Adrenal gland (tissue), 12 donors: ENCODE data around the gene TMEM184A. TPM values are rescaled to one million over a fixed set of nuclear protein-coding genes. Genes with fewer than 3 reads are reported as not detected.

ENCODE experiments used
- DNase-seq, 7 donors: peaks; one replicate each; pipeline ENCODE4 v3.0.0-alpha.2; 2019 to 2020
- H3K27ac ChIP-seq, 5 donors: fragments of 200-600 bp; sonication (generic) in 4 of 5; 1 replicate in 3 of 5; 2 replicates in 2 of 5; pipeline versions ENCODE4 v1.5.1 to v1.8.0; 2016 to 2020; ENCODE audit warnings: mild to moderate bottlenecking in 1 of 5
- H3K27me3 ChIP-seq: fragments of 200-600 bp; 2 replicates; pipeline ENCODE4 v1.8.0; 2021
- H3K36me3 ChIP-seq, 2 donors: fragments of 200-600 bp; replicated peaks in 1 of 2; 1 replicate in 1 of 2; 2 replicates in 1 of 2; pipeline versions ENCODE4 v1.5.1 to v1.8.0; 2018 to 2022
- H3K4me1 ChIP-seq, 2 donors: fragments of 200-600 bp; replicated peaks in 1 of 2; 1 replicate in 1 of 2; 2 replicates in 1 of 2; pipeline versions ENCODE4 v1.5.1 to v1.8.0; 2018 to 2021
- H3K4me3 ChIP-seq, 4 donors: fragments of 200-600 bp; sonication (generic) in 3 of 4; one replicate each; pipeline ENCODE4 v1.5.1; 2016 to 2018
- H3K9me3 ChIP-seq, 3 donors: fragments of 200-600 bp; sonication (generic) in 1 of 3; replicated peaks in 1 of 3; 1 replicate in 2 of 3; 2 replicates in 1 of 3; pipeline versions ENCODE4 v1.5.1 to v1.8.0; 2016 to 2021
- POLR2A ChIP-seq, 2 donors: fragments of 450-650 bp; IDR thresholded peaks; one replicate each; pipeline ENCODE4 v1.6.1; 2017; ENCODE audit warnings: antibody characterized with exemption in 2 of 2, mild to moderate bottlenecking in 2 of 2, moderate library complexity in 1 of 2
- WGBS, 4 donors: extraction: QIAGEN DNeasy Blood & Tissue Kit in 2 of 4; methylation state at CpG; one replicate each; pipeline versions ENCODE4 v1.1.5 to v1.1.7; 2013 to 2017; 5-methylcytosine and 5-hydroxymethylcytosine counted together
- intact Hi-C, 2 donors: fragments of 100-400 bp; cut with DNase I; formaldehyde crosslinking; loops; one replicate each; pipeline versions ENCODE4 v1.14.1 to v1.15.0; 2022 to 2023
- polyA plus RNA-seq, 3 donors: library from polyadenylated mRNA; stranded (reverse); fragments of 200-250 nt in 2 of 3; fragments of 350-450 nt in 1 of 3; fragmentation: Illumina TruSeq in 1 of 3; extraction: RNeasy Lipid Tissue Mini Kit (QIAGEN cat#74804) in 1 of 3; gene quantifications; one replicate each; pipeline ENCODE4 v1.2.3, GENCODE V29; 2013 to 2014
- total RNA-seq, 9 donors: library from RNA; depleted of rRNA in 4 of 9; stranded (reverse); fragments of >200 nt in 4 of 9; fragments of 120-200 nt in 1 of 9; fragmentation: NEBNext Ultra II Directional in 1 of 9; extraction: Animal tissue kit (Norgen Biotek cat#: 25700) in 1 of 9; gene quantifications; one replicate each; pipeline versions ENCODE4 v1.1.0 to v1.2.4, GENCODE V29; 2013 to 2023
- TF ChIP-seq, protein P1 (sequence below), 6 experiments: fragments of 450-650 bp in 4 of 6; fragments of 200-600 bp in 2 of 6; sonication (generic) in 1 of 6; IDR thresholded peaks; 1 replicate in 5 of 6; 2 replicates in 1 of 6; pipeline versions ENCODE4 v1.5.1 to v1.8.0; 2016 to 2021; ENCODE audit warnings: antibody characterized with exemption in 6 of 6, mild to moderate bottlenecking in 2 of 6, moderate library complexity in 1 of 6
- donor health status: healthy with polysubstance abuse.
- donor health status: Bipolar disorder and iron deficiency.
- donor health status: DM: yes; HTN: yes; CAD: no.
- donor health status: DM: no; HTN: no; CAD: no.
- donor health status: DM: no; HTN: no; CAD: no.
- donor health status: DM: yes; HTN: yes; CAD: no.

Gene TMEM184A
- total and polyA plus RNA-seq, 12 donors = 0.06 to 2.1 (median 0.79) TPM; not detected in 2

DNA sequence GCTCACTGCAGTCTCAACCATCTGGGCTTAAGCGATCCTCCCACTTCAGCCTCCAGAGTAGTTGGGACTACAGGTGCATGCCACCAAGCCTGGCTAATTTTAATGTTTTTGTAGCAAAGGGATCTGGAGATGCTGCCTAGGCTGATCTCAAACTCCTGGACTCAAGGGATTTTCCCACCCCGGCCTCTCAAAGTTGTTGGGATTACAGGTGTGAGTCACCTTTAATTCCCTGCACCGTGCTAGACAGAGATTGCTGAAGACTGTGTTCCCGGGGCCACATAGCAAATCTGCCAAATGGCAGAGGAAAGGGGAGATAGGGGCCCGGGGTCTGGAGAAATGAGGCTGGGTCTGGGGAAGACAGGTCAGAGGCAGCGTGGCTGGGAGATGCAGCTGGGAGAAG, 34.5 kb upstream of the TMEM184A start:
- DNase-seq = no peak
- Histone ChIP-seq H3K4me1 (no peaks in the 10 kb centered on the region), H3K27ac (no peak overlapping the region), H3K27me3 (peaks cover 15% of the 10 kb centered on the region), H3K9me3 (peaks cover 0 to 6% (median 0%) of the 10 kb centered on the region in 3 donors), H3K4me3 (no peak overlapping the region), H3K36me3 (no peaks in the 10 kb centered on the region)
- intact Hi-C loops = loop anchor here in 1 of 2 donors (10.0 kb wide), 1 partner anchor 624 kb away; no protein-coding TSS in a partner anchor
- TF ChIP-seq, protein P1, sequence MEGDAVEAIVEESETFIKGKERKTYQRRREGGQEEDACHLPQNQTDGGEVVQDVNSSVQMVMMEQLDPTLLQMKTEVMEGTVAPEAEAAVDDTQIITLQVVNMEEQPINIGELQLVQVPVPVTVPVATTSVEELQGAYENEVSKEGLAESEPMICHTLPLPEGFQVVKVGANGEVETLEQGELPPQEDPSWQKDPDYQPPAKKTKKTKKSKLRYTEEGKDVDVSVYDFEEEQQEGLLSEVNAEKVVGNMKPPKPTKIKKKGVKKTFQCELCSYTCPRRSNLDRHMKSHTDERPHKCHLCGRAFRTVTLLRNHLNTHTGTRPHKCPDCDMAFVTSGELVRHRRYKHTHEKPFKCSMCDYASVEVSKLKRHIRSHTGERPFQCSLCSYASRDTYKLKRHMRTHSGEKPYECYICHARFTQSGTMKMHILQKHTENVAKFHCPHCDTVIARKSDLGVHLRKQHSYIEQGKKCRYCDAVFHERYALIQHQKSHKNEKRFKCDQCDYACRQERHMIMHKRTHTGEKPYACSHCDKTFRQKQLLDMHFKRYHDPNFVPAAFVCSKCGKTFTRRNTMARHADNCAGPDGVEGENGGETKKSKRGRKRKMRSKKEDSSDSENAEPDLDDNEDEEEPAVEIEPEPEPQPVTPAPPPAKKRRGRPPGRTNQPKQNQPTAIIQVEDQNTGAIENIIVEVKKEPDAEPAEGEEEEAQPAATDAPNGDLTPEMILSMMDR (IDR thresholded peaks at IDR 0.05) = no peak
- TF ChIP-seq POLR2A (IDR thresholded peaks at IDR 0.05) = no peak
- 60 to 77% (median 70%) methylated on average over 6 of the region's 6 CpGs for WGBS, 4 donors

DNA sequence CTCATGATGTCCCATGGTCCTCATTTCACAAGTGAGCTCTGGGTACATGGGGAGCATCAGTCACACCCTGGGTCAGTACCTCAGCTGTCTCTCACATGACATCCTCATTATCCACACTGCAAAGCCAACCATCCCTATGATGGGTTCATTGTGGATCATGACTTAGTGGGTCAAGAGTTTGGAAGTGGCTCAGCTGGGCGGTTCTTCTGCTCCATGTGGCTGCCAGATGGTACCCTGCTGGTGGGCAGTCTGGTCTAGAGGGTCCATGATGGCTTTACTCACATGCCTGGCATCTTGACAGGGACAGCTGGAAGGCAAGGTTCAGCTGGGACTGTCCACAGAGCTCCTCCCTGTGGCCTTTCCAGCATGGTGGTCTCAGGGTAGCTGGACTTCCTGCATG, 33.0 kb upstream of the TMEM184A start:
- WGBS, 4 donors = 94 to 96% methylated on average over 1 of the region's 1 CpG; no CpG with 5 or more reads in 2 of the 4 donors
- no peak overlapping the region for H3K27ac ChIP-seq
- peaks cover 15% of the 10 kb centered on the region for H3K27me3 ChIP-seq
- TF ChIP-seq, protein P1 (IDR thresholded peaks at IDR 0.05) = no peak
- no peak for TF ChIP-seq POLR2A (IDR thresholded peaks at IDR 0.05)
- H3K9me3 ChIP-seq = peaks cover 0 to 6% (median 0%) of the 10 kb centered on the region in 3 donors
- H3K36me3 ChIP-seq = no peaks in the 10 kb centered on the region
- H3K4me1 ChIP-seq = no peaks in the 10 kb centered on the region
- H3K4me3 ChIP-seq = no peak overlapping the region
- intact Hi-C loops = no loop called here
- no peak for DNase-seq

DNA sequence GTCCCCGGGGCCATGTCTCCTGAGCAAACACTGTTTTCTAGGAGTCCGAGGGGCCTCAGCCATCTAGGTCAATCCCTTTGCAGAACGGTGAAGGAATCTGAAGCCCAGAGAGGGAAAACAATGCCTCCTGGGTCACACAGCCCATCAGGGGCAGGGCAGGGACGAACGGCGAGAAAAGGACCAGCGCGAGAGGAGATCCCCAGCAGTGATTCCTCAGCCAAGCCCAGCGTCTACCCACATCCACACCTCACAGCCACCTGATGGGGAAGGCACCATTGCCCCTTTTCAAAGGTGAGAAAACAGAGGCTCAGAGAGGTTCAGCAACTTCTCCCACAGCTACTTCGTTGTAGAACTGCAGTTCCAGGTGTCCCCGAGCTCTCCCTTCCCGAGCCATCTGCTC, 31.7 kb upstream of the TMEM184A start:
- TF ChIP-seq POLR2A (IDR thresholded peaks at IDR 0.05) = no peak
- 80 to 87% (median 83%) methylated on average over 12 of the region's 12 CpGs for WGBS, 4 donors
- Histone ChIP-seq H3K9me3 (peaks cover 0 to 6% (median 0%) of the 10 kb centered on the region in 3 donors), H3K27ac (no peak overlapping the region), H3K4me3 (no peak overlapping the region), H3K4me1 (no peaks in the 10 kb centered on the region), H3K27me3 (peaks cover 15% of the 10 kb centered on the region), H3K36me3 (no peaks in the 10 kb centered on the region)
- intact Hi-C loops = no loop called here
- DNase-seq = no peak

DNA sequence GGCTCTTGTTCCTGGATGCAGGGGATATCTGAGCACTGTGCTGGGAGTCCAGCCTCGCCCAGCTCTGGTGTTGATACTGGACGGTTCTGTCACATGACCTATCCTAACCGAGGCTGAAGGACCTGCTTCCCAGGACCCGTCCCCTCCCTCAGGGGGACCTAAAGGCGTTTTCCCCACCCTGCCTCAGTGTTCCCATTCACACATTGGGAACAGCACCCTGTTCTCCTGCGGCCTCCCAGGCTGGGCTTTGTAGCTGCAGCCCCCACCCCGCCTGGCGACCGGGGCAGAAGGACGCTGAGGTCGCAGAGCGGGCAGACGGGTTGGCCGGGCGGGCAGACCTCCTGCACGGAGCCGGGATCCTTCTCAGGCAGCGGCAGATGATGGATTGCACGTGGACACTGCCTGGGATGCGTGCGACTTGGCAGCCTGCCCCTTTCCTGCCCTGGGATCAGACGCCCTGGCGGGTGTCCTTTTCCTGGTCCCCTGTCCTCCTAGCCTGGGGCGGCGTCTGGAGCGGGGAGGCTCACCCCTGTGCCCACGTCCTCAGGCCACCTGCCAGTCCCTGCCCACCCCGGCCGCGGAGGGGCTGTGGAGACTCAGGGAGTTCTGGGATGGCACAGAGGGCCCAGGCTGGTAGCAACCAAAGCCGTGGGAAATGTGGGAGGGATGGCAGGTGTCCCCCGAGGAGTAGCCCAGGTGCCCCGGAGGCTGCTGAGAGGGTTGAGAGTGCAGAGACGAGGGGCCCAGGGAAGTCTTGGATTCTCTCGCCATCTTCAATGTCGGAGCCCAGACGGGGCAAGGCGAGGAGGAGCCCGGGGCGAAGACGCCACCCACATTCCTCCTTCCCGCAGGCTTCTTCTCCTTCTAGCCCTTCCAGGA, 31.1 kb upstream of the TMEM184A start:
- no peak overlapping the region for H3K4me3 ChIP-seq
- DNase-seq = peak in 4 of 7 donors; percentile 51 to 85 (median 56)
- TF ChIP-seq, protein P1 (IDR thresholded peaks at IDR 0.05) = no peak
- no peak for TF ChIP-seq POLR2A (IDR thresholded peaks at IDR 0.05)
- H3K36me3 ChIP-seq = no peaks in the 10 kb centered on the region
- H3K4me1 ChIP-seq = no peaks in the 10 kb centered on the region
- peaks cover 15% of the 10 kb centered on the region for H3K27me3 ChIP-seq
- no peak overlapping the region for H3K27ac ChIP-seq
- H3K9me3 ChIP-seq = peaks cover 0 to 6% (median 0%) of the 10 kb centered on the region in 3 donors
- WGBS, 4 donors = 45 to 61% (median 54%) methylated on average over 25 to 42 of the region's 42 CpGs
- intact Hi-C loops = no loop called here
